Fibroblast of skin of left biceps (primary cell): ENCODE data around the gene NUBPL.
A peak's percentile ranks its signal among the peaks of the same experiment; 100 is the strongest.
"Not testable (repeated sequence)": the region's sequence is repeated elsewhere in the genome, so short reads cannot be mapped to it uniquely, and the experiment has no call there.

ENCODE experiments used
- DNase-seq, 2 experiments: peaks; one replicate each; pipeline ENCODE4 v3.0.0-alpha.2; 2013; ENCODE audit warnings: low read depth in 2 of 2

The NUBPL gene

GRCh38 chr14:31578266-31578665 is 17.1 kb downstream of the NUBPL start:
- no peak for DNase-seq

GRCh38 chr14:31578792-31579501 is 17.7 kb downstream of the NUBPL start:
- no peak for DNase-seq

GRCh38 chr14:31580234-31580633 is 19.0 kb downstream of the NUBPL start:
- no peak for DNase-seq

GRCh38 chr14:31582286-31582691 is 21.1 kb downstream of the NUBPL start:
- DNase-seq = peak; percentile 42 to 47

GRCh38 chr14:31582836-31583452 is 21.7 kb downstream of the NUBPL start:
- DNase-seq = no peak

- DNase-seq = no peak
These were observed 29.0 kb downstream of the NUBPL start for GRCh38 chr14:31590206-31590605.

GRCh38 chr14:31592122-31592521 is 30.9 kb downstream of the NUBPL start:
- no peak for DNase-seq

- DNase-seq = peak; percentile 42 to 47
These were observed 31.4 kb downstream of the NUBPL start for GRCh38 chr14:31592631-31593030.

GRCh38 chr14:31596342-31597095 is 35.3 kb downstream of the NUBPL start:
- no peak for DNase-seq

- DNase-seq = no peak
These were observed 44.5 kb downstream of the NUBPL start for GRCh38 chr14:31605702-31606101.

- no peak for DNase-seq
These were observed 50.7 kb downstream of the NUBPL start for GRCh38 chr14:31611778-31612433.

GRCh38 chr14:31613188-31613587 is 52.0 kb downstream of the NUBPL start:
- no peak for DNase-seq

- not testable (repeated sequence) for DNase-seq
These were observed 57.7 kb downstream of the NUBPL start for GRCh38 chr14:31618884-31619283.

GRCh38 chr14:31619440-31619839 is 58.2 kb downstream of the NUBPL start:
- DNase-seq = no peak

- not testable (repeated sequence) for DNase-seq
These were observed 59.7 kb downstream of the NUBPL start for GRCh38 chr14:31620898-31621297.

- DNase-seq = no peak
These were observed 60.9 kb downstream of the NUBPL start for GRCh38 chr14:31622060-31622459.

- DNase-seq = not testable (repeated sequence)
These were observed 91.7 kb downstream of the NUBPL start for GRCh38 chr14:31652900-31653299.

- no peak for DNase-seq
These were observed 96.7 kb downstream of the NUBPL start for GRCh38 chr14:31657917-31658316.

- DNase-seq = no peak
These were observed 98.1 kb downstream of the NUBPL start for GRCh38 chr14:31659278-31659677.

GRCh38 chr14:31660191-31660590 is 99.0 kb downstream of the NUBPL start:
- no peak for DNase-seq

- no peak for DNase-seq
These were observed 99.5 kb downstream of the NUBPL start for GRCh38 chr14:31660728-31661127.

- no peak for DNase-seq
These were observed 107.1 kb downstream of the NUBPL start for GRCh38 chr14:31668348-31668747.
